GM15510 (cell line): ENCODE data around the gene LASP1NB.

Source experiments
- POLR2A ChIP-seq: IDR thresholded peaks from 3 replicates; pipeline ENCODE4 v1.6.1; 2011; ENCODE audit warnings: borderline replicate concordance; ENCODE audit not compliant: insufficient read length; ENCODE audit errors: extremely low read depth

LASP1NB gene

GRCh38 chr17:38920374-38921291, 4.8 kb upstream of the LASP1NB start:
- TF ChIP-seq POLR2A = no peak

DNA sequence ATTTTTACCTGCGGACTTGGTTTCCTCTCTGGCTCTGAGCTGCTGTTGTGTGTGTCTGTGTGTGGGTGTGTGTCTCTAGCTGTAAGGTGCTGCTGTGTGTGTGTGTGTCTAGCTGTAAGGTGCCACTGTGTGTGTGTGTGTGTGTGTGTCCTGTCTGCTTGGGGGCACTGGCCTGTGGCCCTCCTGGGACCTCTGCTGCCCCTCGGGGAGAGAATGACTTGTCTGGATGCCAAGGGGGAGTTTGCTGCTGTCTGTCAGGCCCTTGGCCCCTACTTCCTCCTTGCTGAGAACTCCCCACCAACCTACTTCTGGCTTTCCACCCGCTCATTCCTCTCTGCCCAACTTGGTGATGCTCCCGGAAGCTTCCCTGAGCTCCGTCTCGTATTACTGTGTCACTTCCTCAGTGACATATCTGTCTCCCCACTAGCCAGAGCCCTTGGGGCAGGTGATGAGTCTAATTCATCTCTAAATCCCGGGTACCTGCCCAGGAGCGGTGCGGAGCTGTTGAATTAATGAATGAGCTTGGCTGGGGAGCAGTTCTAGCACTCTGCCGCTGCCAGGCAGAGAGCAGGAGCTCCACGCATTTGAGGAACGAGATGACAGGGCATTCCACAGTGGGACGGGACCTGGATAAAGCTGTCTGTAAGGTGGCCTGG, 3.5 kb upstream of the LASP1NB start:
- TF ChIP-seq POLR2A = no peak

DNA sequence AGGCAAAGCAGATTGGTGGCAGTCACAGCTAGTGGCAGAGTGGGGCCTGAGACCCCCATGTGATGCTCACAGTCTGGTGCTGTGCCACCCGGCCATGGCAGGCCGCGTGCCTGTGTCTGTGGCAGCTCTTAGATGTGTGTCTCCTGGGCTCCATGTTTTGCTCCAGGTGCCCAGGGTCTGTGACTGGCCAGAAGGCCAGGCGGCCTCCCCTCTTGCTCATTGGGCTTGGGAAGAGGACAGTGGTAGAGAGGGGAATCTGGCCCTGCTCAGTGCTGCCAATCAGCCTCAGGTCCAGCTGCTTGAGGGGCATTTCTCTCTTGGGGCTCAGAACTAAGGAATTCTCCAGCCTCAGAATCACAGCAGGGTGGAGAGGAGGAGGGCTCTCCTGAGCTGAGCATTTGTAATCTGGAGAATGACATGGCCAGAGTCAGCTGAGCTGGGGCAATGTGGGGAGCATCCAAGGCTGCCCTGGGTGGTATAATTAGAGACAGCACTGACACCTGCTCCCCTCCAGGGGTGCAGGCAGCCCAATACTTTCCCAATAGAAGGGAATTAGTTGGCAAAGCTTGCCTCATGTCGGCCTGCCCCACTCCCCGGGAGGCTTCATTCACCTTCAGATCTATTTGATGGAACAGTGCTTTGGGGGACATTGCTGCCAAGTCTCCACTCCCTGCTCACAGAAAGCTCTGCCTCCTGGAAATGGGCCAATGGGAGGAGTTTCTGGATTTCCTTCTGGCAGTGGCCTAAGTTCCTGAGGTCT, 2.7 kb upstream of the LASP1NB start:
- TF ChIP-seq POLR2A = no peak

- no peak for TF ChIP-seq POLR2A
These were observed 1.1 kb downstream of the LASP1NB start for GRCh38 chr17:38926293-38927070.

- TF ChIP-seq POLR2A = no peak
These were observed 14.6 kb downstream of the LASP1NB start for GRCh38 chr17:38939987-38940386.

GRCh38 chr17:38940404-38940803, 15.0 kb downstream of the LASP1NB start:
- TF ChIP-seq POLR2A = no peak

GRCh38 chr17:38942696-38943334, 17.4 kb downstream of the LASP1NB start:
- no peak for TF ChIP-seq POLR2A

- TF ChIP-seq POLR2A = no peak
These were observed 18.2 kb downstream of the LASP1NB start for GRCh38 chr17:38943607-38944006.

- TF ChIP-seq POLR2A = no peak
These were observed 21.8 kb downstream of the LASP1NB start for GRCh38 chr17:38947189-38947588.

DNA sequence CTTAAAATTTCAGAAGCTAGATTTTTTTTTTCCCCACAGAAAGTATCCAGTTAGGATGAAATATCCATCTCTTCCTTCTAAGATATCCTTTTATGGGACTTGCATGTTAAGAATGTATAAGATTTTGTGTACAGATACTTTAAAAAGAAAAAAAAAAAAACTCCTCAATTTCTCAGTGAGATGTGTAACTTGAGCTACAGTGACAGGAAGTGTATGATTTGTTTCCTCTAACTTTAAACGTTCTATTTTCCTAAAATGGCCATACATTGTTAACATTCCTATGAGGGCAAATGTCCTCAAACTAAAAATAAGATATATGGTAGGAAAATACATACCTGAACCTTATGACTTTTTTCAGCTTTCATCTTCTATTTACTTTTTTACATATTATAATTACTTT, 32.9 kb downstream of the LASP1NB start:
- no peak for TF ChIP-seq POLR2A

GRCh38 chr17:38958756-38959155, 33.3 kb downstream of the LASP1NB start:
- TF ChIP-seq POLR2A = no peak

GRCh38 chr17:38959508-38959907, 34.1 kb downstream of the LASP1NB start:
- TF ChIP-seq POLR2A = no peak

GRCh38 chr17:38960402-38960801, 35.0 kb downstream of the LASP1NB start:
- TF ChIP-seq POLR2A = no peak

GRCh38 chr17:38961413-38961812, 36.0 kb downstream of the LASP1NB start:
- TF ChIP-seq POLR2A = no peak
